GM21786 (cell line): ENCODE measurements around the gene LBHD2.

Source experiments
- ATAC-seq: cut with Tn5 transposase; IDR thresholded peaks from one replicate; pipeline ENCODE4 v1.9.1; 2021; ENCODE audit not compliant: unreplicated experiment

LBHD2 gene

DNA sequence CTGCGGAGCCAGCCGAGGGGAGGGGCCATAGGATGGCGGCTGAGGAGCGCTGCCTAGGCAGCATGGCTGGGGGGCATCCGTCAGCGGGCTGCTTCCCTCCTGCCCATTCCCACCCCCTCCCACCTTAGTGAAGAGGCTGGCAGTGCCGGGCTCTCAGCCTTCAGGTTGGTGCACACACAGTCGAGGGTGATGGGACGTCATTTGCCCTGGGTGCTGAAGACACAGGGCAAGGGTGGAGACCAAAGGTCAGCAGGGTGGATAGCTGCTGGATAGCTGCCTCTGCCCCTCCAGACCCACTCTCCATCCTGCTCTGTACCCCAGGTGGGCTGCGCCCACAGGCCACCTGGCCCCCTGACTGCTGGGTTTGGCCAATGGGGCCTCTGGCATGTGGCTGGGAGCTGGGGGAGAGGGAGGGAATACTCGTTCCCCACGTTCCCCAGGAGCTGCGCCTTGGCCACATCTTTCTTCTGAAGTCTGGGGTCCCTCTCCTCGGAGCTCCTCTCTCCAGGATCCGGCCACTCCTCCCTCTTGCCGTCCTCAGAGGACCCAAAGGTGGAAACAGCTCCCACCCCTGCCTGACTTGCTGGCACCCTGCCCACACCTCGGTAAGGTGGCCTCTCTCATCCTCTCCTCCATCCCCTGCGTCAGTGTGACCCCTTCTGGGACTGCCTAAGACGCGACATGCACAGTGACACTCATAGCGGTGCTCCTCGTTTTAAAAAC lies 15.5 kb upstream of the LBHD2 start:
- no peak for ATAC-seq

DNA sequence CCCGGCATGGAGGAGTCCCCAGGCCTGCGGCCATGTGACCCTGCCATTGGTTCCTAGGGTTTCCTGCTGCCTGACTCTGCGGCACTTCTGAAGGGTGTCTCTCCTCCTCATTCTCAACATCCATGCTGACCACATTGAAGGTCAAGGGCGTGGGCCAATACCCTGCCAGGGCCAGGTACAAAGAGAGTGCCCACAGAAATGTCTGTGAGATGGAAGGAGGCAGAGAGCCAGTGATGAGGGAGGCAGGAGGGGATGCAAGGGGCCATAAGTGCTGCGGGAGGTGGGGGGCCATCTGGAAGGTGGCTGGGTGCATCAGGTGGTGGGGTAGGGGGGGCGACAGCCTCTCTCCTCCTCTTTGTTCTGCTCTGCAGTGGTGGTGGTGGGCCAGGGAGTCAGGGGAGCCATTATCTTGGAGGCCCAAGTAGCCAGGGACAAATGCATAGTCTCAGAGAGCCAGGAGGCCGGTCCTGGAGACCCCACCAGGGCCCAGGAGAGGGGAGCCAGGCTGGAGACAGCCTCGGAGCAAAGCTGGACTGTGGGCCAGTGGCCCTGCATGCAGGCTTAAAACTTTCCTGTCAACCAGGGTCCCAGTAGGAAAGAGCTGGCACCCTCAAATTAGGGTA lies 13.6 kb upstream of the LBHD2 start:
- no peak for ATAC-seq

DNA sequence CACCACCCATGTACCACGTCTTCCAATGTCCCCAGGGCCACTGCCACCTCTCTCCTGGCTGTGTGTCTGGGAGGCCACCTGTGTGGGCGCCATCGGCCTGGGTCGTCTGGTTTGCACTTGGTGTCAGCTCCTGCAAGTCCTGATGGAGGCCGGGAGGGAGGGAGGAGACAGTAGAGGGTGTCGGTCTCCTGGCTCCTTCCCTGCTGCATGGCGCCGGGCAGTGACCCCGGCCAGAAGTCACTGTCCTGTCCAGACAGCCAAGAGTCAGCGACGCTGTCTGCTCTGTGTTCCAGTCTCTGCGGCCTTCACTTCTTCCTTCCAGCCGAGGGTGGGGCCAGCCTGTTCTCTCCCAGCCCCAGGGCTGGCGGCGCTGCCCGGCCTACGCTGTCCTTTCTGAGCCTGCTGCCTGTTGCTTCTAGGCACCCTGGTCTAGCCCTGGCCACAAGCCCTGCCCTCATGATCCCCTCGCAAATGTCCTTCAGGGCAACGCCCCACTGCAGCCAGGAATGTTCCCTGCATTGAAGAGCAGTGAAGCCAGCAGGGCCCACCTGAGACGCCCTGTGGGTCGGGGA lies 13.0 kb upstream of the LBHD2 start:
- no peak for ATAC-seq

DNA sequence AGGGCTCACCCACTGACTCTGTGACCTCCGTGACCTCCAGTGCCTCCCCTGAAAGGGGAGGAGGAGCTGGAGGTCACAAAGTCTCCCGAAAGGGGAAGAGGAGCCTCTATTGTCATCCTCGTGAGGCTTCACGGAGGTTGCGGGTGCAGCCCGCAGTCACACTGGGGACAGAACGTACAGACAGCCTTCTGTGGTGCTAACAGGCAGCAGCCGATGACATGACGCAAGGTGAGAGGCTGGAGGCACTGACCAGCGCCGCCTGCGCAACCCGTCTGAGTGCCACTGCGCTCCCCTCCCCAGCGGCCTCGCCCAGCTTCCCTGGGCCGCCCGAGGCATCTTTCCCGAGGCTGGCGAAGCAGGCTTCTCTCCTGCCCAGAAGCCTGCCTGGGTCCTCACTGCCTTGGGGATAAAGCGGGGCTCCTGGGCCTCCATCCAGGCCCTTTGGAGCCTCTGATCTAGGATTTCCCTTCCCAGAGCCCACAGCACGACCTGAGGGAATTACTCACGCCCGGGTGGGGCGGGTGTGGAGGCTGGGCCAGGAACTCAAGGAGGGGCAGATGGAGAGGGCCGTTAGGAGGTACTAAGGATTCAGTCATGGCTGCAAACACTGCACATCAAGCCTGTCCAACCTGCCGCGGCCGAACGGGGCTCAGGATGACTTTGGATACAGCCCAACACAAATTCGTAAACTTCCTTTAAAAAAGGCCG lies 12.3 kb upstream of the LBHD2 start:
- no peak for ATAC-seq

DNA sequence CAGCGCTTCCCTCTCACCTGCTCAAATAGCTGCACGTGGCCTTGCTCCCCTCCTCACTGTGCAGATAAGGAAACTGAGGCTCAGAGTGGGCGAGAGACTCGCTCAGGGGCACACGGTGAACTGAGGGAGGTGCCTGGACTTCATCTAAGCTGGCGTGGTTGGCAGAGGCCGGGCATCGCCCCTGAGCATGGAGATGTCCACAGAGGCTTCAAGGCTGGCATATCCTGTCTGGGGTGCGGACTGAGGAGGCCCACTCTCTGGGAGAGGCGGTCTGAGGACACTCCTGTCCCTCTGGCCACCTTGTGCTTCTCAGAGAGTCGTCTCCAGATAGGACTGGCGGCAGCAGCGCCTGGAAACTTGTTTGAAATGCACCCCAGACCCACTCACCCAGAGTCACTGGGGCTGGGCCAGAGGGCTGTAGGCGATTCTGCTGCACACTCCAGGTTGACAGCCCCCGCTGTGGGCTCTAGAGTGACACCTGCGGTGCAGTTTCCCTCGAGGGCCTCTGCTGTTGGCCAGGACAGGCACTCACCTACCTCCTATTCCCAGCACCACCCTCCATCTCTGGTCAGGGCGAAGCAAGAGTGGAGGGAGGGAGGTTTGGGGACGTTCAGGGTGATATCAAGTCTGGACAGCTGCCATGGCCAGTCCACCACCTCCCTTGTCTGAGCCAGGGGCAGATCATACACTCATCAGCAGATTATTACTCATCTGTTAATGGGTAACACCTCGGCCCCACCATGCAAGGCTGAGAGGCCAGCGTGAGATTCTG lies 11.2 kb upstream of the LBHD2 start:
- ATAC-seq: no peak

DNA sequence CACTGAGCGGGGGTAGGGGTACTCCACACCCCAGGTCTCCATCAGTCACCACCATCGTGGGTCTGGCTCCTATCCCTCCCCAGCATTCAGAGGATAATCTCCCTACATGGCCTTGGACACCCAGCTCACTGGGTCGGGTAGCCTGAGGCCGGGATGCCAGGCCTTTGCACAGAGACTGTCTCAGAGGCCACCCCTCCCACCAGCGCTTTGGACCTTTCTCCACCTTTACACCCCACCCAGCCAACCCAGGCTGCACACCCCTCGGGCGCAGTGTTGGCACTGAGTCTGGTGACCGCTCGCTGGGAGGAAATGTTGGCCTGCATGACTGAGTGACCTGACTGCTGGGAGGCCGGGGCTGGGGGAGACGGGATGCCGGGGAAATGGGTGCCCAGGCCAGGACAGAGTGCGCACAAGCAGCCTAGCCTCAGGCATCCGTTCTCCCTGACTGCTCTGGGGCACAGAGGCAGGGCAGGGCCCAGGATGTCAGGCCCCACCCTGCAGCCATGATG lies 10.6 kb upstream of the LBHD2 start:
- no peak for ATAC-seq

DNA sequence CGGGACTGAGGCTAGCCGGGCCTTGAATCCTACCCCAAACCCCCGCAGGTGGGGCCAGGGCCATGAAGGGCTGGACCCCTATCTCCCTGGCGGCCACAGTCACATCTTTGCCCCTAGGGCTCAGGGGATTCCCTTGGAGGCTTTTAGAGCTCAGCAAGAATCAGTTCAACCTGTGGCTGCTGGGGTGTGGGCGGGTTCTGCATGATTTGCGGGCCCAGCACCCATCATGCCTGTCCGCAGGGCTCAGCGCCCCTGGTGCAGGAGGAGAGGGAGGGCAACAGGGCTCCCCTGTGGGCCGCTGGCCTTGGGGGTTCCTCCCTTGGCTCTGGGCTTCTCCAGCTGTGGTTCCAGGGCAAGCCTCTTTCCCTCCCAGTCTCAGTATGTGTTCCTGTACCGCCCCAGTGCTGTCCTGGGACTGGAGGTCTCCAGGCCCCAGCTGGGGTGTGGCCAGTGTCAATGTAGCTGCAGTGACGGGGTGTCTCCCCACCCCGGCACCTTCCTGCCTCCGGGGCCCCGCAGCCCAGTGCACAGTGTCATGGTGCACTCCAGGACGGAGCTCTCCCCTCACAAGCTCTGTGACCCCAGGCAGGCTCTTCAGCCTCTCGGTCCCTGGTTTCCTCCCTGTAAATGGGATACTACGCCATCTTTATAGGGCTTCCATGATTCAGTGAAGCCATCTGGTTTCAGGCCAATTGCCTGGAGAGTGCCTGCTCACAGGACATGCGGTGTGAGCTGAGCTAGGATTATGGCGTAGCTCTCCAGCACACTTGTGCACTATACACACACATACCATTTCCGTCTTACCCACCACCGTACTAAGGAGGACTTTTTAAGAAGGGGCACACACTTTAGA lies 9.9 kb upstream of the LBHD2 start:
- ATAC-seq: no peak

DNA sequence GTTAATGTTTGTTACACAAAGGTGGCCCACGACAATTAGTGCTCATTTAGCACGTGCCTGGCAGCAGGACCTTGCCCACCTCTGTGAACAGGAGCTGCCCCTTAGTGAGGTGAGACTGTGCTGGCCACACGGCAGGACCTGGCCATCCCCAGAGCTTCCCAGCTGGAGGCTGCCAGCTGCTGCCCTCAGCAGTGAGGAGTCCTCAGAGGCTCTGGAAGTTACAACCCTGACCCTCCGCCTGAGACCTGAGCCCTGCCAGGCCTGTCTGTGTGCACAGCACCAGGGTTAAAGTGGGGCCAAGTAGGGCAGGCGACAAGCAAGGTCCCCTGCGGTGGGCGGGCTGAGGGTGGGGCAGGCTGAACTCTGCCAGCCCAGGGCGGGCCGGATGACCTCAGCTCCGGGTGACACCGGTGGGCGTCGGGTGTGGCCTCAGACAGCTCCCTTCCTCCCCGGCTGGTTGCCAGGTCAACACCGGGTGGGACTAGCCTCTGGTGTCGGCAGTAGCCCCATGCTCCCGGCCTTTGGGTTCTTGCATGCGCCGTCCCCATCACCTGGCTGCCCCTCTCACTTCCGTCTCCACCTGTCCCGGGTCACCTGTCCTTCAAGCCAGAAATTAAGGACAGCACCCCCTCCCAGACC lies 9.2 kb upstream of the LBHD2 start:
- no peak for ATAC-seq

DNA sequence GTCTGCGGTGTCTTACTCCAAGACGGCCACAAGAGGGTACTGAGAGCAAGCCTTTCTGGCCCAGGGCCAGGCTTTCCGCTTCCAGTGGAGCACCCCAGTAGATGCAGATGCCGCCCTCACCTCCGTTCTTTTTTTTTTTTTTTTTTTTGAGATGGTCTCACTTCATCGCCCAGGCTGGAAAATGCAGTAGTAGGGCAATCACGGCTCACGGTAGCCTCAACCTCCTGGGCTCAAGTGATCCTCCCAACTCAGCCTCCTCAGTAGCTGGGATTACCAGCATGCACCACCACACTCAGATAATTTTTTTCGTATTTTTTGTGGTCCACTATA lies 5.6 kb upstream of the LBHD2 start:
- ATAC-seq: no peak

DNA sequence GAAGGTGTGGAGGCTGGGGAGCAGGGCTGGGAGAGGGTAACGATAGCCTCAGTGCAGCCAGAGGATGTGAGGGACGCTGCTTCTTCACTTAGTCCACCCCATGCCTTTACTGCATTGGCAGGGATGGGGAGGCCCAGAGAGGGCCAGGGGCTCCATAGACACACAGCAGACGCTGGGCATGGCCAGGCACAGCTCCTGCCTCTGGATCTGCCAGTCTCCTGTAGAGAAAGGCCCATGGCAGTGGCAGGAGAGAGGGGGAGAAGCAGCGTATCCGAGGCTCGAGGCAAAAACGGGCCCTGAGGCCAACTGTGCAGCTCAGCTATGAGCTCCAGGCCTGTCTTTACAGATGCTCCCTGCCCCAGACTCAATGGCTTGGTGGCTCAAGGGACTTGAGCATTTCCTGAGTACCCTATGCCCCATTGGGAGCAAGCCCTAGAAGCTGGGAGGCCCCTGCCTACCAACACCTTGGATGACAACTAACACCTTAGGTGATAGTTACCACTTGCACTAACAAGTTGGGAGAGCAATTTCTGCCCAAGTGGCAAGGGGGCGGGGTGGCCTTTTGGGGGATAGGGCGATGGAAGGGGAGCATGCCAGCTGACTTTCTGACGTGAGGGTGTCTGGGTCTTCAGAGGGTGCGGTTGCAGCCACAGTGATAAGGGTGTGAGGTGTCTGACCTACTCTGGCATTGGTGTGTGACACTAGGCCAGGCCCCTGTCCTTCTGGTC lies 5.0 kb upstream of the LBHD2 start:
- ATAC-seq: no peak

DNA sequence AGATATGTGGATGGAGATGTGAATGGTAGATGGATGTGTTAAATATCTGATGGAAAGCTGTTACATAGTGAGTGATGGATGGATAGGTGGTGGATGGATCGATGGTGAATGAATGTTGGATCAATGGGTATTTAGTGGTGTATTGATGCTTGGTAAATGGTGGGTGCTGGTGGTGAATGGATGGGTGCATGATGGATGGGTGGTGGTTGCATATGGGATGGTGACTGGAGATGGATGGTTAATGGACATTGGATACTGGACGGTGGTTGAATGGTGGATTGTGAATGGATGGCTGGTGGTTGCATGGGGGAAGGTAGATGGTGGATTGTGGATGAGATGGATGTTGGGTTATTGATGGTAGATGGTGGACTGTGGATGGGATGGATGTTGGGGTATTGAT lies 2.1 kb upstream of the LBHD2 start:
- ATAC-seq: no peak

DNA sequence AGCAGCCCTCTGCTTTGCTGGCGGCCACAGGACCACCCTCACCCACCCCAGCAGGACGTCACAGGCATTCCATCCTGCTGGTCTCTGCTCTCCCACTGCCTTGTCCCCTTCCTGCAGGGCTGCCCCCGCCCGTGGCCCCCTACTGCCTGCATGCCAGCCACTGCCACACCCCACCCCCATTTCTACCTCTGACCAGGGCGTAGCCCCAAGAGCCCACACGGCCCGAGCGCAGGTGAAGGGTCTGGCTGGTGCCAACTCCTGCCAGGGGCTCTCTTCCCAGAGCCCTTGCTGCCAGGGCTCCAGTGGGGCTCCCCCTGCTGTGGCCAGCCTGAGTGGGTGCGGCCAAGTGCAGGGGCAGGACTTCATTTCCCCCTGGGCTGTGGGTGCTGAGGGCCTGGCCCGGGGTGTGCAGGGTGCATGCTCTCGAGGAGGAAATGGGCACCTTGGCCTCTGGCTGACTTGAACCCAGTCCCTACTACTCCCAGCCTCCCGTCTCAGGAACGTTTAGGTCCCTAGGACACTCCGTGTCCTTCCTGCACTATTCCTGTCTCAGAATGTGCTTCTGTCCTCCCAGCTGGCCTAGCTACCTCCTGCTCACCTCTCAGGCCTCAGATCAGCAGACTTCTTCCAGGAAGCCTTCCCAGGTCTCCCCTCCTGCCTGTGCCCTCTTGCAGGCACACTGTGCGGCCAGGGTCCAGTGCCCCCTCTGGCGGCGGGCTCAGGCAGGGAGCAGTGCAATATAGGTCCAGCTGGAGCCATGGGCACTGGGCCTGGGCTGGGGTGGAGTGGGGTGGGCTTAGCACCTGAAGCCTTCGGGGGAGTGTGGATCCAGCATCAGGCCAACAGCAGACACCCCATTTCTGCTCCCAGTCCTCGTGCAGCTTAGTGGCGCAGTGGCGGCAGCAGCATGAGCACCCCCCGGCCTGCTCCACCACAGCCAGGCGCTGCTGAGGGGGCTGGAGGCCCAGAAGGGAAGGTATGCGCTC lies 1.4 kb downstream of the LBHD2 start:
- ATAC-seq: no peak

DNA sequence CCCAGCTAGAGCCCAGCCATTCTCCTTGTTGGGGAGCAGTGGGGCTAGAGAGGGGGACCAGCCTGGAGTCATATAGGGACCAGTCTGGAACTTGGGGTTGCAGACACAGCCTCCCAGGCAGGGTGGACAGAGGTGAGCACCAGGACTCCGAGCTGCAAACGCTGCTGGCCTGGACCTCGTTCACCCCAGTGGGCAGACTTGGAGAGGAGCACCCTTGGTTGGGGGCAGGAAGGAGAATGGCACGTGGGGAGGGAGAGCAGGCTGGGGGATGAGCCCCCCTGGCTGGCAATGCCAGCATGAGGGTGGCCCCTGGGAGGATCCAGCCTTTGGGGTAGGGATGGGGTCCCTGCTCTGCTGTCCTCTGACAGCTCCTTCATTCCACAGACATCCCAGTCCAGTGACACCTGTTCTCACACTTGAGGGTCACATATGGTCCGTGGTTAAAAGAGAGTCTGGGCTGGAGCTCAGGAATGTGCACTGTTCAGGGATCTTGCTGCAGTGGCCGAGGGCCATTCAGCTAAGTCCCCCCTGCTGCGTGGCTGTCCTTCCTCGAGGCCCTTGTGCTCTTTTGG lies 2.8 kb downstream of the LBHD2 start:
- ATAC-seq: no peak

DNA sequence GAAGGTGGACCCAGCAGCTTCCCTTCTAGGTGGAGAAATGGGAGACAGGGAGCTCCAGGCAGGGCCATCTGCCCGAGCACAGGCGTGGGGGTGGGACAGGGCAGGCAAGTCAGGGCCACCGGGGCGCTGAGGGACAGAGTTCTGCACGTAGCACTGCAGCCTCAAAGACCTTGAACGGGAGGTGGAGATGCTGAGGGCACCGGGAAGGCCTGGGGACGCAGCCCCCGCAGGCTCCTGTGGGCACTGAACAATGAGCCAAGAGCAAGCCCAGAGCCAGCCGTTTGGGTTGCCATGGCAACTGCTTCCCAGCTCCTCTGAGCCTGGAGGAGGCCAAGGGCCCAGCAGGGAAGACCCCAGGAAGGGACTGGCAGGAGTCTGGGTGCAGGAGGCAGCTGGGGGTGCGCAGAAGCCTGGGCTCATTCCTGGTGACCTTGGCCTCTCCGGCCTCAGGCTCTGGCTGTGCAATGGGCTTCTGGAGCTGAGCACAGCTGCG lies 3.4 kb downstream of the LBHD2 start:
- no peak for ATAC-seq

DNA sequence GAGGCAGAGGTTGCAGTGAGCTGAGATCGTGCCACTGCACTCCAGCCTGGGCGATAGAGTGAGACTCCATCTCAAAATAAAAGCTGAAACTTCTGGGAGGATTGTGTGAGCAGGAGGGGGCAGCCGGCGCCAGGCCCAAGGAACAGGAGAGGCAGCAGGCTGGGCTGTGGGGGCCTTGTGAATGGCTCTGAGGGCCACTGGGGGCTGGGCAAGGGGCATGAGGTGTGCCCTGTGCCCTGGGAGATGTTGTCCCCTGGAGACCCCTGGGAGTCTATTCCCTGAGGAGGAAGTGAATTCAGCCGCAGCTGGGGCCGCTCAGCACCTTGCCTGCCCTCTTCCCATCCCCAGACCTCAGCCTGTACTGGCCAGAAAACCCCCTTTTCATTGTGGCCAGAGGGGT lies 4.9 kb downstream of the LBHD2 start:
- ATAC-seq: no peak

DNA sequence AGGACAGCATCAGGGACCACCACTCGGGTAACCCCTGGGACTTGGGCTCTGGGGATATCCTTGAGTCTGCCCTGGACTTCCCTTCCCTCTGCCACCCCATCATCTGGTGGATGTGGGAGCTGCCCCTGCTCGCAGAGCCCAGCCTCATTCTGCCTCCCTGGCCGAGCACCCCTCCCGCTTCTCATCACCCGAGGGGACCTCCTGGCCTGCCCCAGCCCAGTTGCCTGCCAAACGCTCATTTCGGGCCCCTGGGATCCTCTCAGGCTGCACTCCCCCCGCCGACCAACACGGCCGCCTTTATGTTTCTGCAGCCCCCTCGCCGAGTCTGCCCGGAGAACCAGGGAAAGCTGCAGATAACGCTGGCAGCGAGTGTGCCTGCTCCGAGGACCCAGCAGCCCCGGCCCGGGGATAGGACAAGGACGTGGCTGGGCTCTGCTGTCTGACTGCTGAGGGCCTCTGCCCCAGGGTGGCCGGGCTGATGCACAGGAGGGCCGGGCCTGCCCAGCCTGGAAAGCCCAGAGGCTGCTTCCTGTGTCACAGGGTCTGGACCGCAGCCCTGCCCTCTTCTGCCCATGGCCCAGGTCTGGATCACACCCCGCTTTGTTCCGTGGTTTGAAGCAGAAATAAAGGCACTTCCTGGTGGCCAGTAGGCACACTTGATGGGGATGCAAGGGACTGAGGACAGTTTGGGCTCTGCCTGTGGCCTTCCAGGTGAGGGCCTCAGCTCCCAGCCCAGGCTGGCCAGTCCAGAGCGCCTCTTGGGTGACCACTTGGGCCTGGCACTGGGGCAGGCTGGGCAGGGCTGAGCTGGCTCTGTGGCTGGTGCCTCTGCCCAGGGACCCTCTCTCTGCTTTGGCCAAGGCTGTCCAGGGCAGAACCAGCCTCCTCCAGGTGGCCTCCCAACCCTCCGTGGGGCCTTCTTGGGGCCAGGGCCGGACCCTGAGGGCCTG lies 5.7 kb downstream of the LBHD2 start:
- ATAC-seq: no peak
